ENCODE results near the gene FUBP3. TPM values are rescaled to one million over a fixed set of nuclear protein-coding genes. Genes with fewer than 3 reads are reported as not detected.

The FUBP3 gene
- total and polyA plus RNA-seq, 10 donors: 14.7 to 46.1 (median 30.5) TPM

GRCh38 chr9:130548103-130548502, 31.3 kb upstream of the FUBP3 start:
- no peak for DNase-seq
- TF ChIP-seq POLR2AphosphoS5 (IDR thresholded peaks at IDR 0.05) (no peak), POLR2A (IDR thresholded peaks at IDR 0.05) (no peak), CTCF (IDR thresholded peaks at IDR 0.05 in 8 of 11, conservative IDR thresholded peaks at IDR 0.05 in 3 of 11) (no peak)
- no peak overlapping the region for H3K27ac ChIP-seq
- intact Hi-C loops (cut with DNase I; ENCODE audit: low total_unique reads): no loop called here
- 72 to 81% (median 77%) methylated on average over 6 of the region's 6 CpGs for WGBS, 5 donors
- H3K9me3 ChIP-seq: peaks cover 0 to 11% (median 9%) of the 10 kb centered on the region in 8 donors
- no peaks in the 10 kb centered on the region for H3K36me3 ChIP-seq
- peaks cover 0 to 13% (median 0%) of the 10 kb centered on the region in 7 donors for H3K27me3 ChIP-seq (replicated peaks in 1 of 7)
- H3K4me1 ChIP-seq: no peaks in the 10 kb centered on the region
- H3K4me3 ChIP-seq: no peak overlapping the region

- intact Hi-C loops (cut with DNase I; ENCODE audit: low total_unique reads): no loop called here
- WGBS, 5 donors: 87 to 92% (median 91%) methylated on average over 5 of the region's 5 CpGs
- no peak overlapping the region for H3K27ac ChIP-seq
Measured at GRCh38 chr9:130549093-130549735, 30.2 kb upstream of the FUBP3 start.

GRCh38 chr9:130554606-130555005, 24.8 kb upstream of the FUBP3 start:
- peaks cover 0 to 52% (median 0%) of the 10 kb centered on the region in 7 donors for H3K27me3 ChIP-seq (replicated peaks in 1 of 7)
- H3K9me3 ChIP-seq: peaks cover 0 to 3% (median under 1%) of the 10 kb centered on the region in 8 donors
- no peaks in the 10 kb centered on the region for H3K4me1 ChIP-seq
- H3K27ac ChIP-seq: no peak overlapping the region
- intact Hi-C loops (cut with DNase I; ENCODE audit: low total_unique reads): no loop called here
- TF ChIP-seq POLR2A (IDR thresholded peaks at IDR 0.05) (no peak), POLR2AphosphoS5 (IDR thresholded peaks at IDR 0.05) (no peak), CTCF (IDR thresholded peaks at IDR 0.05 in 8 of 11, conservative IDR thresholded peaks at IDR 0.05 in 3 of 11) (no peak)
- no peak for DNase-seq
- 83 to 98% (median 86%) methylated on average over 5 of the region's 5 CpGs for WGBS, 5 donors
- H3K36me3 ChIP-seq: no peaks in the 10 kb centered on the region
- no peak overlapping the region for H3K4me3 ChIP-seq

More at GRCh38 chr9:130549093-130549735, 30.2 kb upstream of the FUBP3 start:
- H3K4me1 ChIP-seq: no peaks in the 10 kb centered on the region
- H3K9me3 ChIP-seq: peaks cover 0 to 11% (median 9%) of the 10 kb centered on the region in 8 donors
- TF ChIP-seq POLR2AphosphoS5 (IDR thresholded peaks at IDR 0.05): no peak
- no peak for TF ChIP-seq POLR2A (IDR thresholded peaks at IDR 0.05)
- TF ChIP-seq CTCF (IDR thresholded peaks at IDR 0.05 in 8 of 11, conservative IDR thresholded peaks at IDR 0.05 in 3 of 11): no peak
- no peaks in the 10 kb centered on the region for H3K36me3 ChIP-seq
- no peak for DNase-seq
- no peak overlapping the region for H3K4me3 ChIP-seq
- peaks cover 0 to 20% (median 0%) of the 10 kb centered on the region in 7 donors for H3K27me3 ChIP-seq (replicated peaks in 1 of 7)

GRCh38 chr9:130555061-130555460, 24.3 kb upstream of the FUBP3 start:
- Histone ChIP-seq H3K36me3 (no peaks in the 10 kb centered on the region), H3K27me3 (replicated peaks in 1 of 7) (peaks cover 0 to 52% (median 0%) of the 10 kb centered on the region in 7 donors), H3K4me3 (no peak overlapping the region), H3K4me1 (no peaks in the 10 kb centered on the region), H3K27ac (no peak overlapping the region), H3K9me3 (no peaks in the 10 kb centered on the region)
- DNase-seq: no peak
- TF ChIP-seq CTCF (IDR thresholded peaks at IDR 0.05 in 8 of 11, conservative IDR thresholded peaks at IDR 0.05 in 3 of 11) (no peak), POLR2AphosphoS5 (IDR thresholded peaks at IDR 0.05) (no peak), POLR2A (IDR thresholded peaks at IDR 0.05) (no peak)
- intact Hi-C loops (cut with DNase I; ENCODE audit: low total_unique reads): no loop called here
- WGBS, 5 donors: 67 to 86% (median 83%) methylated on average over 6 of the region's 6 CpGs
